NCI-H1048 (cell line): Measurements from ENCODE around the gene ZNF827.

Experiments
- DNase-seq: peaks from one replicate; lab custom pipeline; 2025; lab: John Stamatoyannopoulos, UW

ZNF827 gene

GRCh38 chr4:145891958-145892357 is 46.7 kb downstream of the ZNF827 start:
- DNase-seq, result no peak

- no peak for DNase-seq
Observed at GRCh38 chr4:145890689-145891088, 47.9 kb downstream of the ZNF827 start.

GRCh38 chr4:145888393-145888792 is 50.2 kb downstream of the ZNF827 start:
- DNase-seq, result no peak

GRCh38 chr4:145887241-145887991 is 51.2 kb downstream of the ZNF827 start:
- DNase-seq, result no peak

- no peak for DNase-seq
Observed at GRCh38 chr4:145886871-145887240, 51.8 kb downstream of the ZNF827 start.

- no peak for DNase-seq
Observed at GRCh38 chr4:145885666-145886065, 53.0 kb downstream of the ZNF827 start.

- DNase-seq, result no peak
Observed at GRCh38 chr4:145884775-145885174, 53.8 kb downstream of the ZNF827 start.

- DNase-seq, result no peak
Observed at GRCh38 chr4:145883101-145883694, 55.4 kb downstream of the ZNF827 start.

- no peak for DNase-seq
Observed at GRCh38 chr4:145882604-145883003, 56.0 kb downstream of the ZNF827 start.

GRCh38 chr4:145881989-145882388 is 56.6 kb downstream of the ZNF827 start:
- peak; percentile 65 for DNase-seq

GRCh38 chr4:145881576-145881975 is 57.0 kb downstream of the ZNF827 start:
- no peak for DNase-seq

- DNase-seq, result no peak
Observed at GRCh38 chr4:145880355-145880960, 58.2 kb downstream of the ZNF827 start.

- no peak for DNase-seq
Observed at GRCh38 chr4:145879598-145879997, 59.0 kb downstream of the ZNF827 start.

GRCh38 chr4:145878501-145879435 is 59.9 kb downstream of the ZNF827 start:
- DNase-seq, result no peak

GRCh38 chr4:145876531-145877180 is 62.0 kb downstream of the ZNF827 start:
- no peak for DNase-seq

GRCh38 chr4:145873901-145874300 is 64.7 kb downstream of the ZNF827 start:
- DNase-seq, result no peak

GRCh38 chr4:145871209-145871608 is 67.4 kb downstream of the ZNF827 start:
- no peak for DNase-seq

- no peak for DNase-seq
Observed at GRCh38 chr4:145870155-145871020, 68.2 kb downstream of the ZNF827 start.

- DNase-seq, result no peak
Observed at GRCh38 chr4:145868637-145869409, 69.8 kb downstream of the ZNF827 start.

- DNase-seq, result no peak
Observed at GRCh38 chr4:145867406-145867805, 71.2 kb downstream of the ZNF827 start.
